Trophoblast cell (in vitro differentiated cells and primary cell): ENCODE measurements around the gene EFR3B.

Source experiments
- DNase-seq, 2 donors: peaks; one replicate each; pipeline ENCODE4 v3.0.0-alpha.2; 2016
- H2AFZ ChIP-seq: 2 replicates; pipeline ENCODE4 v1.6.1; 2013; ENCODE audit warnings: low read length, moderate library complexity, mild to moderate bottlenecking; ENCODE audit not compliant: insufficient read depth, poor library complexity
- H2AK5ac ChIP-seq: 2 replicates; pipeline ENCODE4 v1.6.1; 2013; ENCODE audit warnings: mild to moderate bottlenecking, low read length
- H2BK120ac ChIP-seq: 2 replicates; pipeline ENCODE4 v1.6.1; 2013; ENCODE audit warnings: low read length, mild to moderate bottlenecking, moderate library complexity; ENCODE audit not compliant: insufficient read depth, poor library complexity
- H2BK12ac ChIP-seq: 2 replicates; pipeline ENCODE4 v1.6.1; 2013; ENCODE audit warnings: mild to moderate bottlenecking, low read length, moderate library complexity
- H2BK5ac ChIP-seq: 2 replicates; pipeline ENCODE4 v1.6.1; 2013; ENCODE audit warnings: low read length, low read depth, moderate library complexity, mild to moderate bottlenecking; ENCODE audit not compliant: poor library complexity
- H3K14ac ChIP-seq: 2 replicates; pipeline ENCODE4 v1.6.1; 2013; ENCODE audit warnings: mild to moderate bottlenecking, low read length
- H3K18ac ChIP-seq: 2 replicates; pipeline ENCODE4 v1.6.1; 2013; ENCODE audit warnings: mild to moderate bottlenecking, low read length
- H3K23ac ChIP-seq: 2 replicates; pipeline ENCODE4 v1.6.1; 2013; ENCODE audit warnings: low read length
- H3K27ac ChIP-seq: 2 replicates; pipeline ENCODE4 v1.5.1; 2013; ENCODE audit warnings: low read depth, mild to moderate bottlenecking, inconsistent platforms, low read length, moderate library complexity
- H3K27me3 ChIP-seq: 2 replicates; pipeline ENCODE4 v1.6.1; 2013; ENCODE audit warnings: inconsistent platforms, mild to moderate bottlenecking, low read length, moderate library complexity; ENCODE audit not compliant: insufficient read depth
- H3K36me3 ChIP-seq, 2 experiments: 1 replicate in 1 of 2; 2 replicates in 1 of 2; pipeline ENCODE4 v1.6.1; 2013; ENCODE audit warnings: low read length in 2 of 2, mild to moderate bottlenecking in 2 of 2, moderate library complexity in 1 of 2; ENCODE audit not compliant: insufficient read depth in 2 of 2, control insufficient read depth in 1 of 2
- H3K4ac ChIP-seq: 2 replicates; pipeline ENCODE4 v1.6.1; 2013; ENCODE audit warnings: low read depth, mild to moderate bottlenecking, low read length, moderate library complexity
- H3K4me1 ChIP-seq, 2 experiments: 1 replicate in 1 of 2; 2 replicates in 1 of 2; pipeline ENCODE4 v1.6.1; 2013; ENCODE audit warnings: low read length in 2 of 2, mild to moderate bottlenecking in 2 of 2, moderate library complexity in 1 of 2; ENCODE audit not compliant: insufficient read depth in 2 of 2, control insufficient read depth in 1 of 2
- H3K4me2 ChIP-seq: 2 replicates; pipeline ENCODE4 v1.6.1; 2013; ENCODE audit warnings: inconsistent platforms, mild to moderate bottlenecking, low read length, moderate library complexity
- H3K4me3 ChIP-seq: 2 replicates; pipeline ENCODE4 v1.5.1; 2013; ENCODE audit warnings: mild to moderate bottlenecking, low read depth, low read length, inconsistent platforms
- H3K79me1 ChIP-seq: one replicate; pipeline ENCODE4 v1.6.1; 2013; ENCODE audit warnings: low read length
- H3K79me2 ChIP-seq: 2 replicates; pipeline ENCODE4 v1.6.1; 2013; ENCODE audit warnings: low read length, mild to moderate bottlenecking; ENCODE audit not compliant: control insufficient read depth, insufficient read depth, poor library complexity
- H3K9ac ChIP-seq: 2 replicates; pipeline ENCODE4 v1.6.1; 2013; ENCODE audit warnings: mild to moderate bottlenecking, low read length
- H3K9me3 ChIP-seq: 2 replicates; pipeline ENCODE4 v1.6.1; 2013; ENCODE audit warnings: low read depth, mild to moderate bottlenecking, control low read depth, inconsistent platforms, low read length; ENCODE audit not compliant: insufficient read depth
- H4K12ac ChIP-seq: 2 replicates; pipeline ENCODE4 v1.6.1; 2013; ENCODE audit warnings: low read depth, mild to moderate bottlenecking, low read length, moderate library complexity
- H4K8ac ChIP-seq: 2 replicates; pipeline ENCODE4 v1.6.1; 2013; ENCODE audit warnings: low read depth, mild to moderate bottlenecking, low read length, moderate library complexity
- H4K91ac ChIP-seq: one replicate; pipeline ENCODE4 v1.6.1; 2013; ENCODE audit warnings: low read depth, mild to moderate bottlenecking, low read length, moderate library complexity
- WGBS: extraction: QIAGEN DNeasy Blood & Tissue Kit; methylation state at CpG from one replicate; pipeline ENCODE4 v1.1.7; 2013; ENCODE audit warnings: missing lambda C conversion rate; ENCODE audit not compliant: insufficient read length, insufficient coverage; ENCODE audit errors: extremely low coverage; 5-methylcytosine and 5-hydroxymethylcytosine counted together

The EFR3B gene

GRCh38 chr2:25176541-25177181, 134.8 kb downstream of the EFR3B start:
- no CpG with 5 or more reads among the region's 5 CpGs for WGBS
- H3K36me3 ChIP-seq: no peaks in the 10 kb centered on the region

DNA sequence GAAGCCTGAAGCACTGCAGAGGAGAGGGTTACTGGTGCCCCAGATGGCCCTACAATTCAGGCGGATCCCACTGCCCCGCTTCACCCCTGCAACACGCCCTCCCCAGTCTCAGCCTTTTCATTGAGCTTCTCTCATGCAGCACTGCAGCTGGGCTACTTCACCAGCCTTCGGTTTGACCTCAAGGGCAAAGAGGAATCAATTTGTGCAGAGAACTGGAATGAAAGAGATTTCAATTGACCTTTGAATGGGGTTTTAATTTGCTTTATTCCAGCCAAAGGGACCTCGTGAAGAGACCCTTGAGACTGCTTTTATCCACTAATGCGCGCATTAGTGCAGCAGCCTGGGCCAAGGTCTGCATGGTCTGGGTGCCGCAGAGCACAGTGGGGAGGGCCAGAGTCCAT, 135.3 kb downstream of the EFR3B start:
- Histone ChIP-seq H3K14ac (no peak overlapping the region), H2BK5ac (no peak overlapping the region), H3K23ac (no peak overlapping the region), H3K18ac (no peak overlapping the region), H3K9me3 (no peaks in the 10 kb centered on the region), H3K4me3 (no peak overlapping the region), H4K8ac (no peak overlapping the region), H3K36me3 (no peaks in the 10 kb centered on the region), H4K91ac (no peak overlapping the region), H2AFZ (no peak overlapping the region), H3K27ac (no peak overlapping the region), H2BK120ac (no peak overlapping the region), H3K79me1 (no peaks in the 10 kb centered on the region), H2AK5ac (no peak overlapping the region), H3K79me2 (no peaks in the 10 kb centered on the region), H2BK12ac (no peak overlapping the region), H4K12ac (no peak overlapping the region), H3K4ac (no peak overlapping the region), H3K4me2 (no peak overlapping the region), H3K4me1 (peaks cover 0 to 3% of the 10 kb centered on the region in 2 experiments), H3K27me3 (no peaks in the 10 kb centered on the region), H3K9ac (no peak overlapping the region)
- WGBS: no CpG with 5 or more reads among the region's 8 CpGs
- no peak for DNase-seq

More at GRCh38 chr2:25176541-25177181, 134.8 kb downstream of the EFR3B start:
- Histone ChIP-seq H2BK120ac (no peak overlapping the region), H4K12ac (no peak overlapping the region), H3K9me3 (no peaks in the 10 kb centered on the region), H3K4ac (no peak overlapping the region), H2BK12ac (no peak overlapping the region), H3K79me1 (no peaks in the 10 kb centered on the region), H3K79me2 (no peaks in the 10 kb centered on the region), H4K91ac (no peak overlapping the region), H2AK5ac (no peak overlapping the region), H3K4me2 (no peak overlapping the region), H3K27me3 (no peaks in the 10 kb centered on the region), H3K27ac (no peak overlapping the region), H3K18ac (no peak overlapping the region), H3K14ac (no peak overlapping the region), H3K4me1 (peaks cover 0 to 3% of the 10 kb centered on the region in 2 experiments), H3K9ac (no peak overlapping the region), H3K4me3 (no peak overlapping the region), H2BK5ac (no peak overlapping the region), H2AFZ (no peak overlapping the region), H4K8ac (no peak overlapping the region), H3K23ac (no peak overlapping the region)
- DNase-seq: peak; percentile 72 to 93

DNA sequence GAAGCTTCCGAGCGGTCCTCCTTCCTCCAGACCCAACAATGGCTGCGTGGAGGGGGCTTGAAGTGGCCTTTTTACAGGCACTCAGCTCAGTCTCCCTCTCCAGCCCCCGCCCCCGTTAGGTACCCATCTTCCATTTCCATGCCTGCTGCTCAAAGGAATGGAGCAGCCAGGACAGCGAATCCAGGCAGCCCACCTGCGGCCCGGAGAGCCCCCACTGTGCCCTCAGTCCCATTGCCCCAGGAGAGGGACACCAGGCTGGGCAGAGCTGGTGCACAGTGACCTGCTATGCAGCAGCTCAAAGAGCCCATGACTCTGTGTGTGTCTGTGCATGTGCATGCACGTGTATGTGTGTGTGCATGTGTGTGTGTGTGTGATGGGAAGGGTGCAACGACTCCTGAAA, 137.1 kb downstream of the EFR3B start:
- H4K91ac ChIP-seq: no peak overlapping the region
- no peaks in the 10 kb centered on the region for H3K79me2 ChIP-seq
- H2AK5ac ChIP-seq: no peak overlapping the region
- H3K79me1 ChIP-seq: peaks cover 1% of the 10 kb centered on the region
- DNase-seq: no peak
- H3K4me2 ChIP-seq: no peak overlapping the region
- no peak overlapping the region for H4K12ac ChIP-seq
- H2AFZ ChIP-seq: no peak overlapping the region
- no peaks in the 10 kb centered on the region for H3K36me3 ChIP-seq
- H4K8ac ChIP-seq: no peak overlapping the region
- WGBS: no CpG with 5 or more reads among the region's 10 CpGs
- no peak overlapping the region for H3K4ac ChIP-seq
- no peak overlapping the region for H3K27ac ChIP-seq
- H3K4me1 ChIP-seq: peaks cover 4 to 6% of the 10 kb centered on the region in 2 experiments
- H2BK120ac ChIP-seq: no peak overlapping the region
- H2BK12ac ChIP-seq: no peak overlapping the region
- H3K4me3 ChIP-seq: no peak overlapping the region
- H3K14ac ChIP-seq: no peak overlapping the region
- no peak overlapping the region for H3K9ac ChIP-seq
- H3K27me3 ChIP-seq: no peaks in the 10 kb centered on the region
- no peak overlapping the region for H2BK5ac ChIP-seq
- no peaks in the 10 kb centered on the region for H3K9me3 ChIP-seq
- H3K23ac ChIP-seq: no peak overlapping the region
- no peak overlapping the region for H3K18ac ChIP-seq

DNA sequence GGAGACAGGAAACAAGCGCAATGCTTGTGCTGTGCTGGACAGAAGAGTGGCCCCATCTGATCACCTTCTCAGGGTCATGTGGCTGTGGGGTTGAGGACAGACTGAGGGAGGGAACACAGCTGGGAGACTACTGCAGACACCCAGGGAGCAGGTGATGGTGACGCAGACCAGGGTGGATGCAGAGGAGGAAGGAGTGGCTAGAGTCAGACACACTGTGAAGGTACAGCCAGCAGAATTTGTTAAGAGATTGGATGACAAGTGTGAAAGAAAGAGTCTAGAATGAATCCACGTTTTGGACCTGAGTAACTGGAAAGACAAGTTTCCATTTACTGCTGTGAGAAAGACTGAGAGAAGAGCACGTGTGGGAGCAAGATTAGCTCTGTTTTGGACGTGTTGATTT, 142.4 kb downstream of the EFR3B start:
- Histone ChIP-seq H2BK5ac (no peak overlapping the region), H3K14ac (no peak overlapping the region), H4K8ac (no peak overlapping the region), H3K18ac (no peak overlapping the region), H3K9me3 (peaks cover 2% of the 10 kb centered on the region), H2BK12ac (no peak overlapping the region), H4K12ac (no peak overlapping the region), H3K79me1 (peaks cover 1% of the 10 kb centered on the region), H3K4me2 (peak overlapping the region; percentile 24), H3K4ac (no peak overlapping the region), H3K23ac (peak overlapping the region; percentile 14), H4K91ac (no peak overlapping the region), H3K27ac (no peak overlapping the region), H3K9ac (no peak overlapping the region), H3K4me1 (peaks cover 7 to 8% of the 10 kb centered on the region in 2 experiments), H3K79me2 (no peaks in the 10 kb centered on the region), H2AFZ (no peak overlapping the region), H3K36me3 (no peaks in the 10 kb centered on the region), H3K27me3 (no peaks in the 10 kb centered on the region), H2BK120ac (no peak overlapping the region), H3K4me3 (peak overlapping the region; percentile 45), H2AK5ac (no peak overlapping the region)
- no CpG with 5 or more reads among the region's 5 CpGs for WGBS
- peak; percentile 91 to 99 for DNase-seq
